ENCODE data around the gene SLC7A11.

DNA sequence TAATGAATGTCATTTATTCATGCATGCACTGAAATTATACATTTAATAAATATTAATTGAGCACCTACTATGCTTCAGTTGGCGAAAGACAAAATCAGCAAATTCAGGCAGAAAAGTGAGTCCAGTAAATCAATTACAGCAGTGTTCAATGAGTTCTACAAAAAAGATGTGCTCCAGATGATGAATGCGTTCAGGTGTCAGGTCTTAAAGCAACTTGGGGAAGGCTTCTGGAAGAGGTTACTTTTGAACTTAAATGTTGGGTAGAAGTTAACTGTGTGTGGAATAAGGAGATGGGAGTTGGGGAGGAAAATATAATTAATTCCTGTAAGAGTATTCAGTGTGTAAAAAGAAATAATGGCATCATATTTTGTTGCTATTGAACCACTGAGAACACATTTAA is 79.0 kb downstream of the SLC7A11 start:
- TF ChIP-seq, protein P1, sequence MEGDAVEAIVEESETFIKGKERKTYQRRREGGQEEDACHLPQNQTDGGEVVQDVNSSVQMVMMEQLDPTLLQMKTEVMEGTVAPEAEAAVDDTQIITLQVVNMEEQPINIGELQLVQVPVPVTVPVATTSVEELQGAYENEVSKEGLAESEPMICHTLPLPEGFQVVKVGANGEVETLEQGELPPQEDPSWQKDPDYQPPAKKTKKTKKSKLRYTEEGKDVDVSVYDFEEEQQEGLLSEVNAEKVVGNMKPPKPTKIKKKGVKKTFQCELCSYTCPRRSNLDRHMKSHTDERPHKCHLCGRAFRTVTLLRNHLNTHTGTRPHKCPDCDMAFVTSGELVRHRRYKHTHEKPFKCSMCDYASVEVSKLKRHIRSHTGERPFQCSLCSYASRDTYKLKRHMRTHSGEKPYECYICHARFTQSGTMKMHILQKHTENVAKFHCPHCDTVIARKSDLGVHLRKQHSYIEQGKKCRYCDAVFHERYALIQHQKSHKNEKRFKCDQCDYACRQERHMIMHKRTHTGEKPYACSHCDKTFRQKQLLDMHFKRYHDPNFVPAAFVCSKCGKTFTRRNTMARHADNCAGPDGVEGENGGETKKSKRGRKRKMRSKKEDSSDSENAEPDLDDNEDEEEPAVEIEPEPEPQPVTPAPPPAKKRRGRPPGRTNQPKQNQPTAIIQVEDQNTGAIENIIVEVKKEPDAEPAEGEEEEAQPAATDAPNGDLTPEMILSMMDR (IDR thresholded peaks at IDR 0.05) = no peak
- no peak for TF ChIP-seq POLR2A (IDR thresholded peaks at IDR 0.05)

All from body of pancreas (tissue), 4 donors.